PC-9 (cell line): ENCODE data around the gene AUH. TPM values are rescaled to one million over a fixed set of nuclear protein-coding genes. Genes with fewer than 3 reads are reported as not detected.

Experiments used
- BruUV-seq: library from RNA; stranded (reverse); fragments of 400-500 nt; replicated peaks from 2 replicates; lab custom pipeline; 2021; lab: Mats Ljungman, UMichigan
- CTCF ChIA-PET: fragments of 300-600 bp; sonication (Branson Sonifier 250); formaldehyde crosslinking; loops from one replicate; lab custom pipeline; 2022; ENCODE audit warnings: antibody characterized with exemption; lab: Charles Lee
- POLR2A ChIA-PET: fragments of 300-600 bp; sonication (Branson Sonifier 250); formaldehyde crosslinking; loops from one replicate; lab custom pipeline; 2022; ENCODE audit warnings: antibody characterized with exemption; ENCODE audit not compliant: unreplicated experiment; lab: Charles Lee
- DNase-seq, 2 experiments: peaks; one replicate each; pipeline versions ENCODE4 v3.0.0 to v3.0.0-alpha.2; 2015 to 2022; ENCODE audit warnings: mixed read lengths in 1 of 2
- H2AFZ ChIP-seq: fragments of 200-600 bp; sonication (generic); 2 replicates; pipeline ENCODE4 v1.8.1; 2017; ENCODE audit warnings: antibody characterized with exemption
- H3F3A ChIP-seq: fragments of 200-600 bp; sonication (generic); 2 replicates; pipeline ENCODE4 v1.8.1; 2017; ENCODE audit warnings: antibody characterized with exemption, mild to moderate bottlenecking, low read depth; ENCODE audit not compliant: insufficient read depth
- H3K27ac ChIP-seq: fragments of 200-600 bp; sonication (generic); 2 replicates; pipeline ENCODE4 v1.6.1; 2016; ENCODE audit warnings: mixed run types
- H3K27me3 ChIP-seq: fragments of 200-600 bp; sonication (generic); 2 replicates; pipeline ENCODE4 v1.6.1; 2016; ENCODE audit warnings: low read depth, mixed run types; ENCODE audit not compliant: insufficient read depth
- H3K36me3 ChIP-seq: fragments of 200-600 bp; sonication (generic); 2 replicates; pipeline ENCODE4 v1.6.1; 2016; ENCODE audit warnings: low read depth, mixed run types
- H3K4me1 ChIP-seq: fragments of 200-600 bp; sonication (generic); replicated peaks from 2 replicates; pipeline ENCODE4 v1.6.1; 2016; ENCODE audit warnings: mixed run types; ENCODE audit not compliant: insufficient read depth
- H3K4me2 ChIP-seq: fragments of 200-600 bp; sonication (generic); 2 replicates; pipeline ENCODE4 v1.6.1; 2017; ENCODE audit warnings: mixed run types
- H3K4me3 ChIP-seq: fragments of 200-600 bp; sonication (generic); 2 replicates; pipeline ENCODE4 v1.6.1; 2016; ENCODE audit warnings: mixed run types
- H3K79me2 ChIP-seq: fragments of 200-600 bp; sonication (generic); 2 replicates; pipeline ENCODE4 v1.6.1; 2017; ENCODE audit warnings: low read depth, mixed run types
- H3K9me2 ChIP-seq: fragments of 200-600 bp; sonication (generic); 2 replicates; pipeline ENCODE4 v1.8.1; 2017; ENCODE audit warnings: mild to moderate bottlenecking; ENCODE audit not compliant: insufficient read depth
- H3K9me3 ChIP-seq: fragments of 200-600 bp; sonication (generic); 2 replicates; pipeline ENCODE4 v1.8.1; 2016; ENCODE audit warnings: low read depth; ENCODE audit not compliant: insufficient read depth
- H4K20me1 ChIP-seq: fragments of 200-600 bp; sonication (generic); 2 replicates; pipeline ENCODE4 v1.8.1; 2017; ENCODE audit not compliant: insufficient read depth
- CTCF ChIP-seq: fragments of 200-600 bp; sonication (generic); conservative IDR thresholded peaks from 2 replicates; pipeline ENCODE4 v1.6.1; 2017; ENCODE audit warnings: mixed run types, antibody characterized with exemption, mild to moderate bottlenecking, moderate library complexity
- EZH2 ChIP-seq: fragments of 200-600 bp; sonication (generic); IDR thresholded peaks from 2 replicates; pipeline ENCODE4 v1.8.0; 2017; ENCODE audit warnings: antibody characterized with exemption, low read depth
- intact Hi-C: fragments of 100-400 bp; cut with micrococcal nuclease; formaldehyde crosslinking; loops from one replicate; pipeline ENCODE4 v1.10.0; 2022; ENCODE audit not compliant: unreplicated experiment
- total RNA-seq: library from RNA; stranded (reverse); gene quantifications from 2 replicates; pipeline ENCODE4 v1.2.3, GENCODE V29; 2021

Gene AUH
- total RNA-seq, 1 experiment from 2014 or later = 24.9 TPM

DNA sequence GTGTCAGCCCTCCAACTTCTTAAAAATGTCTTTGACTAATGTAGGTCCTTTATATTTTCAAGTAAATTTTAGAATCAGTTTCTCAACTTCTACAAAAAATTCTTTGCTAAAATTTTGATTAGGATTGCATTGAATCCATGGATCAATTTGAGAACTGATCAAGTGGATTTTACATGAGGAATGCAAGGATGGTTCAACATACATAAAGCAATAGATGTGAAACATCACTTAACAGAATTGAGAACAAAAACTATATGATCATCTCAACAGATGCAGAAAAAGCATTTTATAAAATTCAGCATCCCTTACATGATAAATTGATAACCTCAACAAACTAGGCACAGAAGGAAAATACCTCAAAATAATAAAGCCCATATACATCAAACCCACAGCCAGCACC is 190.8 kb downstream of the AUH start:
- Histone ChIP-seq H3K79me2 (no peaks in the 10 kb centered on the region), H3K27me3 (no peaks in the 10 kb centered on the region), H3F3A (peaks cover 8% of the 10 kb centered on the region), H3K9me3 (peaks cover 3% of the 10 kb centered on the region; the same call in 1 of the 2 replicates), H3K36me3 (no peaks in the 10 kb centered on the region), H3K4me2 (no peak overlapping the region), H3K9me2 (no peaks in the 10 kb centered on the region), H2AFZ (no peak overlapping the region), H4K20me1 (no peaks in the 10 kb centered on the region), H3K4me1 (peaks cover 15% of the 10 kb centered on the region), H3K27ac (no peak overlapping the region), H3K4me3 (no peak overlapping the region)
- CTCF ChIA-PET = interaction anchor here (0.6 kb wide), 1 partner anchor 201 kb away, joined by 12 read pairs; no protein-coding TSS in a partner anchor
- intact Hi-C loops = no loop called here
- POLR2A ChIA-PET = no interaction called here
- BruUV-seq = no TSS peak
- no peak for DNase-seq
- TF ChIP-seq CTCF (no peak), EZH2 (no peak)

DNA sequence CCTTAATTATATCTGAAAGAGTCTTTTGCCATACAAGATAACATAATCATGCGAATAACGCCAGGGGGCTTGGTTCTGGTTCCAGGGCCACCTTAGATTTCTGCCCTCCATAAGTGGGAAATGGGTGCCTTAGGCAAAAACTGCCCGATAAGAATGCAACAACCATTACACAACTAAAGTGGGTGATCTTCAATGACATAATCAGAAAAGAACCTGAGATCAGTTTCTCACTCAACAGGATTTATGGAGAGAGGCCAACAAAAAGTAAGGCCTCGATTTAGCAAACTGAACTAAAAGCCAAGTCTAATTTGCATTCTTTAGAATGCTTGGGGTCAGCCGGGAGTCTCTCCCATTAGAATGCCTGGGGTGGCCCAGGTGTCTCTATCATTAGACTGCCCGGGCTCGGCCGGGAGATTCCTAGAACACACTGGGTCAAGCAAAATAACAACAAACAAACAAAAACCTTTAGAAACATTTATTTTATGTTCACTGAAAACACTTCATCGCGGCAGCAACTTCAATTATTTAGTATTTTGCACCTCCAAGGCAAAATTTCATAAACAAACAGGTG is 194.8 kb downstream of the AUH start:
- DNase-seq = peak in 1 of 2 experiments; percentile 63
- Histone ChIP-seq H3K4me2 (peak overlapping the region; percentile 31; the same call in 1 of the 2 replicates), H3K79me2 (no peaks in the 10 kb centered on the region), H2AFZ (no peak overlapping the region), H3K4me1 (peaks cover 56% of the 10 kb centered on the region), H3K9me2 (no peaks in the 10 kb centered on the region), H3K36me3 (no peaks in the 10 kb centered on the region), H4K20me1 (no peaks in the 10 kb centered on the region), H3K4me3 (no peak overlapping the region), H3K9me3 (peaks cover 3% of the 10 kb centered on the region; the same call in 1 of the 2 replicates), H3K27me3 (no peaks in the 10 kb centered on the region), H3K27ac (no peak overlapping the region), H3F3A (peaks cover 21% of the 10 kb centered on the region)
- CTCF ChIA-PET = no interaction called here
- TF ChIP-seq EZH2 (no peak), CTCF (no peak)
- no TSS peak for BruUV-seq
- intact Hi-C loops = no loop called here
- POLR2A ChIA-PET = no interaction called here

GRCh38 chr9:91164724-91165520 is 196.8 kb downstream of the AUH start:
- H3K4me3 ChIP-seq = no peak overlapping the region
- H3K9me3 ChIP-seq = no peaks in the 10 kb centered on the region
- no peaks in the 10 kb centered on the region for H3K27me3 ChIP-seq
- peaks cover 24% of the 10 kb centered on the region for H3F3A ChIP-seq
- POLR2A ChIA-PET = no interaction called here
- H3K27ac ChIP-seq = peak overlapping the region; percentile 51; the same call in 1 of the 2 replicates
- TF ChIP-seq CTCF (no peak), EZH2 (no peak)
- no peaks in the 10 kb centered on the region for H3K79me2 ChIP-seq
- BruUV-seq = no TSS peak
- no peaks in the 10 kb centered on the region for H3K9me2 ChIP-seq
- H3K36me3 ChIP-seq = no peaks in the 10 kb centered on the region
- peak overlapping the region; percentile 68 for H3K4me2 ChIP-seq
- H2AFZ ChIP-seq = no peak overlapping the region
- CTCF ChIA-PET = interaction anchor here (0.6 kb wide), 1 partner anchor 65 kb away, joined by 3 read pairs; no protein-coding TSS in a partner anchor
- H3K4me1 ChIP-seq = peaks cover 59% of the 10 kb centered on the region
- DNase-seq = peak; percentile 91 to 92
- no peaks in the 10 kb centered on the region for H4K20me1 ChIP-seq
- intact Hi-C loops = loop anchor here (1.0 to 5.0 kb wide), 4 partner anchors 14 to 126 kb away; no protein-coding TSS in a partner anchor

Other genes starting within 250 kb of the AUH start
- gene NFIL3, start 61.9 kb upstream of the AUH start, total RNA-seq = 8.5 and 9.3 TPM in 2 replicates